Measurements from ENCODE around the gene FAM222B.

FAM222B gene

DNA sequence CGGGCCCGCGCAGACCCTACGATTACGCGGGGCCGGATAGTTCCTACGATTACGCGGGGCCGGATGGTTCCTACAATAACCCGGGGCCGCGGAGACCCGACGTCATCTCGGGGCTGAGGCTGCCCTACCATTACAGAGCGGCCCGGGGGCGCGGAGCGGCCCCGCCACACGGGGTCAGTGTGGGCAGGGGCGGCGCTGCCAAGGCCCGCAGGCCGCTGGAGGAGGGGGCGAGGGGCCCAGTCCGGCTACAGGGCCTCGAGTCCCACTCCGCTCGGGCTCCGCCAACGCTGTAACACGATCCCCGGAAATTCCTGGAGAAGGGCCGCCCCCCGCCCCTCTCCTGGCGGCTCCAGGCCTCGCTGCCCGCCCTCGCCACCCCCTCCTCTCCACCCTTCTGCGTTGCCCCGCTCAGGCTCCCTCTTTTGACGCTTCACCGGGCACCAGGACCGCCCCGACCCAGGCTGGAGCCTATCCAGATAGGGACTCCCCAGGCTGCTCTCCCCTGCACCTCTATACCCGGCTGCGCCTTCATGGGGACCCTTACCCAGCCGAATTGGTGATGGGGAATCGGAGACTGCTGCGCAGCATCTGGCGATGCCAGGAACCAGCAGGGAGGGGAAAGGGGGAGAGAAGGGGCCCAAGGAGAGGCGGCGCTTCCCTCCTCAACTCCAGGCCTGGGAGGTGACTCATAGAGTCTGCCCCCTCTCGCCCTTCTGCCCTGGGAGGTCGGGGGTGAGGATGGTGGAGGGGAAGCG lies 124.8 kb downstream of the FAM222B start, which contains the start of gene RAB34 (continued):
- TF ChIP-seq GLIS2 (tag by site-specific recombination; IDR thresholded peaks at IDR 0.05) (peak; percentile 95), SETDB1 (IDR thresholded peaks at IDR 0.05; ENCODE audit: insufficient read length, low read length) (no peak), TCF7L2 (IDR thresholded peaks at IDR 0.05; ENCODE audit: borderline replicate concordance, low read depth, low read length) (no peak), SP3 (tag by site-specific recombination; IDR thresholded peaks at IDR 0.05) (peak; percentile 60), ZSCAN23 (tag by site-specific recombination; IDR thresholded peaks at IDR 0.05) (no peak), ZNF341 (tag by site-specific recombination; IDR thresholded peaks at IDR 0.05; ENCODE audit: low read depth) (peak; percentile 94), TRIM28 (IDR thresholded peaks at IDR 0.05; ENCODE audit: borderline replicate concordance, low read length) (no peak), KLF8 (tag by site-specific recombination; IDR thresholded peaks at IDR 0.05) (peak; percentile 61), ZNF2 (tag by site-specific recombination; IDR thresholded peaks at IDR 0.05) (no peak), ZNF146 (tag by site-specific recombination; IDR thresholded peaks at IDR 0.05) (no peak), ZNF274 (IDR thresholded peaks at IDR 0.05; ENCODE audit: low read length) (no peak), ZNF274 (tag by site-specific recombination; IDR thresholded peaks at IDR 0.05; ENCODE audit: borderline replicate concordance) (no peak), ZNF311 (tag by site-specific recombination; IDR thresholded peaks at IDR 0.05; ENCODE audit: borderline replicate concordance) (no peak), FEZF1 (tag by site-specific recombination; IDR thresholded peaks at IDR 0.05) (no peak), ZNF121 (tag by site-specific recombination; IDR thresholded peaks at IDR 0.05) (0 out of 2 replicates have a peak, but pooled peaks have one; percentile 7), HOXA7 (CRISPR knock-in tag; IDR thresholded peaks at IDR 0.05; ENCODE audit: borderline replicate concordance) (no peak), ZNF404 (tag by site-specific recombination; IDR thresholded peaks at IDR 0.05) (no peak)
- TF ChIP-seq, protein P1, sequence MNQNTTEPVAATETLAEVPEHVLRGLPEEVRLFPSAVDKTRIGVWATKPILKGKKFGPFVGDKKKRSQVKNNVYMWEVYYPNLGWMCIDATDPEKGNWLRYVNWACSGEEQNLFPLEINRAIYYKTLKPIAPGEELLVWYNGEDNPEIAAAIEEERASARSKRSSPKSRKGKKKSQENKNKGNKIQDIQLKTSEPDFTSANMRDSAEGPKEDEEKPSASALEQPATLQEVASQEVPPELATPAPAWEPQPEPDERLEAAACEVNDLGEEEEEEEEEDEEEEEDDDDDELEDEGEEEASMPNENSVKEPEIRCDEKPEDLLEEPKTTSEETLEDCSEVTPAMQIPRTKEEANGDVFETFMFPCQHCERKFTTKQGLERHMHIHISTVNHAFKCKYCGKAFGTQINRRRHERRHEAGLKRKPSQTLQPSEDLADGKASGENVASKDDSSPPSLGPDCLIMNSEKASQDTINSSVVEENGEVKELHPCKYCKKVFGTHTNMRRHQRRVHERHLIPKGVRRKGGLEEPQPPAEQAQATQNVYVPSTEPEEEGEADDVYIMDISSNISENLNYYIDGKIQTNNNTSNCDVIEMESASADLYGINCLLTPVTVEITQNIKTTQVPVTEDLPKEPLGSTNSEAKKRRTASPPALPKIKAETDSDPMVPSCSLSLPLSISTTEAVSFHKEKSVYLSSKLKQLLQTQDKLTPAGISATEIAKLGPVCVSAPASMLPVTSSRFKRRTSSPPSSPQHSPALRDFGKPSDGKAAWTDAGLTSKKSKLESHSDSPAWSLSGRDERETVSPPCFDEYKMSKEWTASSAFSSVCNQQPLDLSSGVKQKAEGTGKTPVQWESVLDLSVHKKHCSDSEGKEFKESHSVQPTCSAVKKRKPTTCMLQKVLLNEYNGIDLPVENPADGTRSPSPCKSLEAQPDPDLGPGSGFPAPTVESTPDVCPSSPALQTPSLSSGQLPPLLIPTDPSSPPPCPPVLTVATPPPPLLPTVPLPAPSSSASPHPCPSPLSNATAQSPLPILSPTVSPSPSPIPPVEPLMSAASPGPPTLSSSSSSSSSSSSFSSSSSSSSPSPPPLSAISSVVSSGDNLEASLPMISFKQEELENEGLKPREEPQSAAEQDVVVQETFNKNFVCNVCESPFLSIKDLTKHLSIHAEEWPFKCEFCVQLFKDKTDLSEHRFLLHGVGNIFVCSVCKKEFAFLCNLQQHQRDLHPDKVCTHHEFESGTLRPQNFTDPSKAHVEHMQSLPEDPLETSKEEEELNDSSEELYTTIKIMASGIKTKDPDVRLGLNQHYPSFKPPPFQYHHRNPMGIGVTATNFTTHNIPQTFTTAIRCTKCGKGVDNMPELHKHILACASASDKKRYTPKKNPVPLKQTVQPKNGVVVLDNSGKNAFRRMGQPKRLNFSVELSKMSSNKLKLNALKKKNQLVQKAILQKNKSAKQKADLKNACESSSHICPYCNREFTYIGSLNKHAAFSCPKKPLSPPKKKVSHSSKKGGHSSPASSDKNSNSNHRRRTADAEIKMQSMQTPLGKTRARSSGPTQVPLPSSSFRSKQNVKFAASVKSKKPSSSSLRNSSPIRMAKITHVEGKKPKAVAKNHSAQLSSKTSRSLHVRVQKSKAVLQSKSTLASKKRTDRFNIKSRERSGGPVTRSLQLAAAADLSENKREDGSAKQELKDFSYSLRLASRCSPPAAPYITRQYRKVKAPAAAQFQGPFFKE (tag by site-specific recombination; IDR thresholded peaks at IDR 0.05; ENCODE audit: borderline replicate concordance) = no peak
- TF ChIP-seq, protein P2, sequence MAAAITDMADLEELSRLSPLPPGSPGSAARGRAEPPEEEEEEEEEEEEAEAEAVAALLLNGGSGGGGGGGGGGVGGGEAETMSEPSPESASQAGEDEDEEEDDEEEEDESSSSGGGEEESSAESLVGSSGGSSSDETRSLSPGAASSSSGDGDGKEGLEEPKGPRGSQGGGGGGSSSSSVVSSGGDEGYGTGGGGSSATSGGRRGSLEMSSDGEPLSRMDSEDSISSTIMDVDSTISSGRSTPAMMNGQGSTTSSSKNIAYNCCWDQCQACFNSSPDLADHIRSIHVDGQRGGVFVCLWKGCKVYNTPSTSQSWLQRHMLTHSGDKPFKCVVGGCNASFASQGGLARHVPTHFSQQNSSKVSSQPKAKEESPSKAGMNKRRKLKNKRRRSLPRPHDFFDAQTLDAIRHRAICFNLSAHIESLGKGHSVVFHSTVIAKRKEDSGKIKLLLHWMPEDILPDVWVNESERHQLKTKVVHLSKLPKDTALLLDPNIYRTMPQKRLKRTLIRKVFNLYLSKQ (tag by site-specific recombination; IDR thresholded peaks at IDR 0.05; ENCODE audit: borderline replicate concordance) = no peak
- TF ChIP-seq, protein P3, sequence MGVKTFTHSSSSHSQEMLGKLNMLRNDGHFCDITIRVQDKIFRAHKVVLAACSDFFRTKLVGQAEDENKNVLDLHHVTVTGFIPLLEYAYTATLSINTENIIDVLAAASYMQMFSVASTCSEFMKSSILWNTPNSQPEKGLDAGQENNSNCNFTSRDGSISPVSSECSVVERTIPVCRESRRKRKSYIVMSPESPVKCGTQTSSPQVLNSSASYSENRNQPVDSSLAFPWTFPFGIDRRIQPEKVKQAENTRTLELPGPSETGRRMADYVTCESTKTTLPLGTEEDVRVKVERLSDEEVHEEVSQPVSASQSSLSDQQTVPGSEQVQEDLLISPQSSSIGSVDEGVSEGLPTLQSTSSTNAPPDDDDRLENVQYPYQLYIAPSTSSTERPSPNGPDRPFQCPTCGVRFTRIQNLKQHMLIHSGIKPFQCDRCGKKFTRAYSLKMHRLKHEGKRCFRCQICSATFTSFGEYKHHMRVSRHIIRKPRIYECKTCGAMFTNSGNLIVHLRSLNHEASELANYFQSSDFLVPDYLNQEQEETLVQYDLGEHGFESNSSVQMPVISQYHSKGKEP (tag by site-specific recombination; IDR thresholded peaks at IDR 0.05) = no peak
- TF ChIP-seq, protein P4, sequence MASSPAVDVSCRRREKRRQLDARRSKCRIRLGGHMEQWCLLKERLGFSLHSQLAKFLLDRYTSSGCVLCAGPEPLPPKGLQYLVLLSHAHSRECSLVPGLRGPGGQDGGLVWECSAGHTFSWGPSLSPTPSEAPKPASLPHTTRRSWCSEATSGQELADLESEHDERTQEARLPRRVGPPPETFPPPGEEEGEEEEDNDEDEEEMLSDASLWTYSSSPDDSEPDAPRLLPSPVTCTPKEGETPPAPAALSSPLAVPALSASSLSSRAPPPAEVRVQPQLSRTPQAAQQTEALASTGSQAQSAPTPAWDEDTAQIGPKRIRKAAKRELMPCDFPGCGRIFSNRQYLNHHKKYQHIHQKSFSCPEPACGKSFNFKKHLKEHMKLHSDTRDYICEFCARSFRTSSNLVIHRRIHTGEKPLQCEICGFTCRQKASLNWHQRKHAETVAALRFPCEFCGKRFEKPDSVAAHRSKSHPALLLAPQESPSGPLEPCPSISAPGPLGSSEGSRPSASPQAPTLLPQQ (tag by site-specific recombination; IDR thresholded peaks at IDR 0.05) = peak; percentile 65
- TF ChIP-seq, protein P5, sequence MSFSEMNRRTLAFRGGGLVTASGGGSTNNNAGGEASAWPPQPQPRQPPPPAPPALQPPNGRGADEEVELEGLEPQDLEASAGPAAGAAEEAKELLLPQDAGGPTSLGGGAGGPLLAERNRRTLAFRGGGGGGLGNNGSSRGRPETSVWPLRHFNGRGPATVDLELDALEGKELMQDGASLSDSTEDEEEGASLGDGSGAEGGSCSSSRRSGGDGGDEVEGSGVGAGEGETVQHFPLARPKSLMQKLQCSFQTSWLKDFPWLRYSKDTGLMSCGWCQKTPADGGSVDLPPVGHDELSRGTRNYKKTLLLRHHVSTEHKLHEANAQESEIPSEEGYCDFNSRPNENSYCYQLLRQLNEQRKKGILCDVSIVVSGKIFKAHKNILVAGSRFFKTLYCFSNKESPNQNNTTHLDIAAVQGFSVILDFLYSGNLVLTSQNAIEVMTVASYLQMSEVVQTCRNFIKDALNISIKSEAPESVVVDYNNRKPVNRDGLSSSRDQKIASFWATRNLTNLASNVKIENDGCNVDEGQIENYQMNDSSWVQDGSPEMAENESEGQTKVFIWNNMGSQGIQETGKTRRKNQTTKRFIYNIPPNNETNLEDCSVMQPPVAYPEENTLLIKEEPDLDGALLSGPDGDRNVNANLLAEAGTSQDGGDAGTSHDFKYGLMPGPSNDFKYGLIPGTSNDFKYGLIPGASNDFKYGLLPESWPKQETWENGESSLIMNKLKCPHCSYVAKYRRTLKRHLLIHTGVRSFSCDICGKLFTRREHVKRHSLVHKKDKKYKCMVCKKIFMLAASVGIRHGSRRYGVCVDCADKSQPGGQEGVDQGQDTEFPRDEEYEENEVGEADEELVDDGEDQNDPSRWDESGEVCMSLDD (tag by site-specific recombination; IDR thresholded peaks at IDR 0.05) = peak; percentile 83; the same call in 1 of the 2 replicates
- TF ChIP-seq, protein P6, sequence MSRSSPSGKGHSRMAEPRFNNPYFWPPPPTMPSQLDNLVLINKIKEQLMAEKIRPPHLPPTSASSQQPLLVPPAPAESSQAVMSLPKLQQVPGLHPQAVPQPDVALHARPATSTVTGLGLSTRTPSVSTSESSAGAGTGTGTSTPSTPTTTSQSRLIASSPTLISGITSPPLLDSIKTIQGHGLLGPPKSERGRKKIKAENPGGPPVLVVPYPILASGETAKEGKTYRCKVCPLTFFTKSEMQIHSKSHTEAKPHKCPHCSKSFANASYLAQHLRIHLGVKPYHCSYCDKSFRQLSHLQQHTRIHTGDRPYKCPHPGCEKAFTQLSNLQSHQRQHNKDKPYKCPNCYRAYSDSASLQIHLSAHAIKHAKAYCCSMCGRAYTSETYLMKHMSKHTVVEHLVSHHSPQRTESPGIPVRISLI (tag by site-specific recombination; IDR thresholded peaks at IDR 0.05) = no peak
- TF ChIP-seq, protein P7, sequence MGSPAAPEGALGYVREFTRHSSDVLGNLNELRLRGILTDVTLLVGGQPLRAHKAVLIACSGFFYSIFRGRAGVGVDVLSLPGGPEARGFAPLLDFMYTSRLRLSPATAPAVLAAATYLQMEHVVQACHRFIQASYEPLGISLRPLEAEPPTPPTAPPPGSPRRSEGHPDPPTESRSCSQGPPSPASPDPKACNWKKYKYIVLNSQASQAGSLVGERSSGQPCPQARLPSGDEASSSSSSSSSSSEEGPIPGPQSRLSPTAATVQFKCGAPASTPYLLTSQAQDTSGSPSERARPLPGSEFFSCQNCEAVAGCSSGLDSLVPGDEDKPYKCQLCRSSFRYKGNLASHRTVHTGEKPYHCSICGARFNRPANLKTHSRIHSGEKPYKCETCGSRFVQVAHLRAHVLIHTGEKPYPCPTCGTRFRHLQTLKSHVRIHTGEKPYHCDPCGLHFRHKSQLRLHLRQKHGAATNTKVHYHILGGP (tag by site-specific recombination; IDR thresholded peaks at IDR 0.05) = no peak

All from HEK293 (cell line).